K562 (cell line): ENCODE results near the gene ZNF77. TPM values are rescaled to one million over a fixed set of nuclear protein-coding genes. Genes with fewer than 3 reads are reported as not detected.
A peak's percentile ranks its signal among the peaks of the same experiment; 100 is the strongest.

Experiments used
- ARID4B ChIP-seq: sonication (generic); formaldehyde crosslinking; IDR thresholded peaks from 2 replicates; pipeline ENCODE4 v1.8.0; 2022; ENCODE audit warnings: mild to moderate bottlenecking, missing genetic modification reagents
- CEBPG ChIP-seq, 3 experiments: fragments of 200-800 bp in 1 of 3; sonication (Bioruptor generic) in 1 of 3; sonication (generic) in 1 of 3; formaldehyde crosslinking in 1 of 3; IDR thresholded peaks in 2 of 3; conservative IDR thresholded peaks in 1 of 3; 2 replicates each; pipeline versions ENCODE4 v1.6.1 to v1.8.0; 2016 to 2022; ENCODE audit warnings: missing compliant biosample characterization in 2 of 3, missing genetic modification characterization in 2 of 3, mild to moderate bottlenecking in 1 of 3, missing genetic modification reagents in 1 of 3
- CTCF ChIP-seq, 3 experiments: IDR thresholded peaks in 2 of 3; conservative IDR thresholded peaks in 1 of 3; 2 replicates each; pipeline ENCODE4 v1.5.1; 2011 to 2012; ENCODE audit warnings: low read length in 3 of 3, mild to moderate bottlenecking in 3 of 3, control low read depth in 2 of 3, improper control_type of control experiment in 1 of 3, inconsistent platforms in 1 of 3, low read depth in 1 of 3, mixed read lengths in 1 of 3, moderate library complexity in 1 of 3; ENCODE audit not compliant: insufficient read depth in 2 of 3
- HCFC1 ChIP-seq: IDR thresholded peaks from 2 replicates; pipeline ENCODE4 v1.6.1; 2012; ENCODE audit warnings: low read depth, low read length, improper control_type of control experiment
- HINFP ChIP-seq: fragments of 450-650 bp; conservative IDR thresholded peaks from 2 replicates; pipeline ENCODE4 v1.6.1; 2016; ENCODE audit warnings: missing genetic modification characterization, low read depth, mild to moderate bottlenecking, control low read depth, missing compliant biosample characterization
- KAT7 ChIP-seq: sonication (generic); formaldehyde crosslinking; IDR thresholded peaks from 2 replicates; pipeline ENCODE4 v1.8.0; 2022; ENCODE audit warnings: missing genetic modification reagents, mild to moderate bottlenecking, borderline replicate concordance
- KAT8 ChIP-seq: fragments of 450-650 bp; IDR thresholded peaks from 2 replicates; pipeline ENCODE4 v1.6.1; 2016; ENCODE audit warnings: low read depth, mild to moderate bottlenecking
- MEF2A ChIP-seq: IDR thresholded peaks from 2 replicates; pipeline ENCODE4 v1.6.1; 2011; ENCODE audit warnings: low read depth, mild to moderate bottlenecking, low read length, moderate library complexity; ENCODE audit not compliant: control insufficient read depth
- RAD51 ChIP-seq: fragments of 450-650 bp; IDR thresholded peaks from 2 replicates; pipeline ENCODE4 v1.7.1; 2016; ENCODE audit warnings: low read depth, mild to moderate bottlenecking, borderline replicate concordance
- RFX1 ChIP-seq: fragments of 450-650 bp; IDR thresholded peaks from 2 replicates; pipeline ENCODE4 v1.6.1; 2016; ENCODE audit warnings: mild to moderate bottlenecking, moderate library complexity
- THRB ChIP-seq: fragments of 450-650 bp; formaldehyde crosslinking; conservative IDR thresholded peaks from 2 replicates; pipeline ENCODE4 v1.4.0; 2022; ENCODE audit warnings: mild to moderate bottlenecking, missing genetic modification characterization
- TRIM24 ChIP-seq, 2 experiments: fragments of 450-650 bp; IDR thresholded peaks; 2 replicates each; pipeline ENCODE4 v1.6.1; 2016
- ZBTB17 ChIP-seq: fragments of 450-650 bp; formaldehyde crosslinking; IDR thresholded peaks from 2 replicates; pipeline ENCODE4 v1.4.0; 2020; ENCODE audit warnings: mild to moderate bottlenecking
- ZBTB34 ChIP-seq: fragments of 250-450 bp; sonication (Bioruptor Pico); IDR thresholded peaks from 2 replicates; pipeline ENCODE4 v1.8.0; 2021; ENCODE audit warnings: mild to moderate bottlenecking, moderate library complexity
- polyA plus RNA-seq, 8 experiments: library from polyadenylated mRNA; depleted of rRNA in 4 of 8; stranded (reverse) in 5 of 8; unstranded in 3 of 8; fragments of >200 nt; fragmentation: Nextera tagmentation in 2 of 8; fragmentation: Illumina TruSeq in 1 of 8; extraction: Ambion mirVana in 2 of 8; extraction: Trizol in 1 of 8; gene quantifications; 2 replicates each; pipeline versions ENCODE4 v1.2.1 to v1.2.3, GENCODE V29; 2011 to 2014; ENCODE audit warnings: inconsistent platforms in 1 of 8, missing spikeins in 1 of 8
- total RNA-seq, 7 experiments: library from RNA; depleted of rRNA in 6 of 7; stranded (reverse); fragments of >200 nt in 6 of 7; fragmentation: Illumina TruSeq in 2 of 7; extraction: Trizol in 2 of 7; gene quantifications; 2 replicates each; pipeline versions ENCODE4 v1.2.1 to v1.2.3, GENCODE V29; 2011 to 2021; ENCODE audit warnings: low replicate concordance in 1 of 7

The ZNF77 gene
- total and polyA plus RNA-seq, 9 of the 15 experiments (the other 6 are each of a cell fraction or from before 2014, with no cell fraction given), result 4.3 to 14.5 (median 7.7) TPM

DNA sequence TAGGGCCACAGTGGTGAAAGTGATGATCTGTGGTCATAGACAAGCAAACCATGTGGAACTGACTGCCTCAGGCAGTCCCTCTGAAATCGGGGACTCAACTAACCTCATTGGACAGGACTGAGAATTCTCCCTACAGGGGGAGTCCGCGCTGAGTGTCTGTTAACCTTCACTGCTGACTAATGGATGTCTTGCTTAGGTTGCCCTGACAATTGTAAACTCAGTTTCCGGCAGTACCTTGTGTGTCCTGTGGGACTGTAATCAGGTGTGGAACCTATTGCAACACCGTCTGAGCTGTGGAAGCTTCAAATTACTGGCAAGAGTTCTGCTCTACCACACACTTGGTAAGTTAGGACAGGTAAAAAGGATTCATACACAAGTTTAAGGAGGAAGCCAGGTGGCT, 21.8 kb downstream of the ZNF77 start (continued):
- TF ChIP-seq CTCF (IDR thresholded peaks at IDR 0.05 in 2 of 3, conservative IDR thresholded peaks at IDR 0.05 in 1 of 3; ENCODE audit: insufficient read depth in 2 of 3, low read depth in 1 of 3, low read length in 3 of 3) (peak in 1 of 3 experiments; percentile 17; a peak in 1 of 6 replicates), MEF2A (no peak), HCFC1 (no peak), CEBPG (CRISPR knock-in tag; IDR thresholded peaks at IDR 0.05) (peak; percentile 66), CEBPG (tag; conservative IDR thresholded peaks at IDR 0.05 in 1 of 2, IDR thresholded peaks at IDR 0.05 in 1 of 2) (peak; percentile 51 to 63; a peak in 3 of 4 replicates), ZBTB17 (no peak), RAD51 (no peak), KAT8 (no peak), THRB (CRISPR knock-in tag) (no peak), ARID4B (CRISPR knock-in tag) (no peak), KAT7 (CRISPR knock-in tag) (no peak), TRIM24 (IDR thresholded peaks at IDR 0.05) (0 out of 4 replicates have a peak, but pooled peaks of 1 of the 2 experiments have one; percentile 34), ZBTB34 (no peak), HINFP (tag) (no peak), RFX1 (peak; percentile 65; the same call in 1 of the 2 replicates)
- TF ChIP-seq, all 486 proteins: peak for 9
